ENCODE measurements around the gene CDCA8. TPM values are rescaled to one million over a fixed set of nuclear protein-coding genes. Genes with fewer than 3 reads are reported as not detected.

The CDCA8 gene
- total and polyA plus RNA-seq, 4 donors = 0.80 to 2.2 (median 1.6) TPM

DNA sequence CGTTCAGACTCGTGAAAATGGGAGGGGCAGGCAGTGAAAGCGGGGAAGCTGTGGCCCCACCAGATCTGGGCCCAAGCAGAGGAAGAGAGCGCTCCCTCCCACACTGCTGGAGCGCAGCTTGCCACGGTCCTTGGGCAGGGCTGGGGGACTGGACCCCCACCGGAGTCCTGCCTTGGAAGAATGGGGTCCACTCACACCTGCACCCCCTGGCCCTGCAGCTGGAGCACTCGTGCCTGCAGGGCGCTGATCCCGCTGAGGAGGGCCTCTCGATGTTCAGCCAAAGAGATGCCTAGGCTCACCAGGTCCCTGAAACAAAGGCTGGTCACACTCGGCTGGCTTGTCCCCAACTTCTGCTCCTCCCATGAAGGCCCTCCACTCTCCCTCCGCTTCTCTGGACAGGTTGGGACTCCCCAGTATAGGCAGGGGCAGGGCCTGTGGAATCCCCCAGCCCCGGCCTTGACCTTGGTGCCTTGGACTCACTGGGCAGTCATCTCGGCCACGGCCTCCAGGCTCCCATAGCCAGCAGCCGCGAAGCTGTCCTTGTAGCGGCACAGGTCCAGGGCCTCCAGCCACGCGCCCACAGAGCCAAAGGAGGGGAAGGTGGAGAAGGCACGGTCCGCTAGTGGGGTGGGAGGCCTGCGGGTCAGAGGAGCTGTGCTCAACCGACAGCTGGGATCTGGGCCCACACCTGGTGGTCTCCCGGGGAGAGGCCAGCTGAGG, 26.0 kb downstream of the CDCA8 start:
- TF ChIP-seq CTCF (IDR thresholded peaks at IDR 0.05; ENCODE audit: control extremely low read depth, extremely low read depth) = no peak
- H3K9ac ChIP-seq (ENCODE audit: insufficient read depth in 1 of 2, low read length in 2 of 2) = no peak overlapping the region
- no peaks in the 10 kb centered on the region for H3K36me3 ChIP-seq (ENCODE audit: control insufficient read depth in 4 of 4, insufficient read depth in 4 of 4, low read length in 4 of 4)
- no peak overlapping the region for H3K27ac ChIP-seq (ENCODE audit: low read depth in 1 of 2, low read length in 1 of 2)
- H3K4me3 ChIP-seq = no peak overlapping the region
- no peaks in the 10 kb centered on the region for H3K4me1 ChIP-seq (ENCODE audit: control insufficient read depth in 5 of 5, insufficient read depth in 5 of 5, low read length in 5 of 5)
- 85 to 90% methylated on average over 26 of the region's 26 CpGs for WGBS, 2 donors
- peaks cover 0 to 3% (median 0%) of the 10 kb centered on the region in 4 donors for H3K9me3 ChIP-seq (ENCODE audit: control insufficient read depth in 4 of 4, insufficient read depth in 3 of 4, low read length in 3 of 4)
- ATAC-seq (ENCODE audit: insufficient read depth, low FRiP score) = no peak
- DNase-seq = no peak
- H3K27me3 ChIP-seq (ENCODE audit: control insufficient read depth in 3 of 3, insufficient read depth in 3 of 3, low read length in 2 of 3) = no peaks in the 10 kb centered on the region

GRCh38 chr1:37718901-37719571, 26.7 kb downstream of the CDCA8 start:
- no peak for ATAC-seq (ENCODE audit: insufficient read depth, low FRiP score)
- H3K27me3 ChIP-seq (ENCODE audit: control insufficient read depth in 3 of 3, insufficient read depth in 3 of 3, low read length in 2 of 3) = no peaks in the 10 kb centered on the region
- 87 to 90% methylated on average over 15 of the region's 15 CpGs for WGBS, 2 donors
- no peak overlapping the region for H3K9ac ChIP-seq (ENCODE audit: insufficient read depth in 1 of 2, low read length in 2 of 2)
- H3K27ac ChIP-seq (ENCODE audit: low read depth in 1 of 2, low read length in 1 of 2) = no peak overlapping the region
- no peak for DNase-seq
- no peak overlapping the region for H3K4me3 ChIP-seq
- no peaks in the 10 kb centered on the region for H3K36me3 ChIP-seq (ENCODE audit: control insufficient read depth in 4 of 4, insufficient read depth in 4 of 4, low read length in 4 of 4)
- no peaks in the 10 kb centered on the region for H3K4me1 ChIP-seq (ENCODE audit: control insufficient read depth in 5 of 5, insufficient read depth in 5 of 5, low read length in 5 of 5)
- TF ChIP-seq CTCF (IDR thresholded peaks at IDR 0.05; ENCODE audit: control extremely low read depth, extremely low read depth) = no peak
- peaks cover 0 to 3% (median 0%) of the 10 kb centered on the region in 4 donors for H3K9me3 ChIP-seq (ENCODE audit: control insufficient read depth in 4 of 4, insufficient read depth in 3 of 4, low read length in 3 of 4)

DNA sequence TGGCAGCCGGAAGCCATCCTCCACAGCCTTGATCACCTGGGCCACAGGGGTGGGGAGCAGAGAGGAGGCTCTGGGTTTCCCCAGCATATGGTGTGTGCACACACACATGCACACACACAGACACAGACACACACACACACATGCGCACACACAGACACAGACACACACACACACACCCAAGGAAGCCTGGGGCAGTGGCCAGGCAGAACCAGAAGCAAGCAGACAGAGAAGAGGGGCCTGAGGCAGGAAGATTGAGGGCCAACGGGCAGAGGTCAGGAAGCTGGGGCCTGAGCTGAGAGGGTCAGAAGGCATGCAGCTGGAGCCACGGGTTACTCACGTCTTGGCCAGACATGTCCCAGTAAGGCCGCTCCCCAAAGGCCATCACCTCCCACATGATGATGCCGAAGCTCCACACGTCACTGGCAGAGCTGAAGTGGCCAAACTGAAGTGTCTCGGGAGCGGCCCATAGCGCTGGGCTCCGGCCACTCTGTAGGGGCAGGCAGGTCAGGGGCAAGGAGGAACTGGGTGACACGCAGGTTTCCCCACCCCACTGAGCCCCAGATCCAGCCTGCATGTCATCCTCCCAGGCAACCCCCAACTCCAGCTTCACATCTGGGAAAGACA, 27.4 kb downstream of the CDCA8 start:
- 72 to 86% methylated on average over 13 of the region's 13 CpGs for WGBS, 2 donors
- no peak overlapping the region for H3K9ac ChIP-seq (ENCODE audit: insufficient read depth in 1 of 2, low read length in 2 of 2)
- no peak for TF ChIP-seq CTCF (IDR thresholded peaks at IDR 0.05; ENCODE audit: control extremely low read depth, extremely low read depth)
- H3K9me3 ChIP-seq (ENCODE audit: control insufficient read depth in 4 of 4, insufficient read depth in 3 of 4, low read length in 3 of 4) = peaks cover 0 to 3% (median 0%) of the 10 kb centered on the region in 4 donors
- no peak overlapping the region for H3K4me3 ChIP-seq
- H3K4me1 ChIP-seq (ENCODE audit: control insufficient read depth in 5 of 5, insufficient read depth in 5 of 5, low read length in 5 of 5) = no peaks in the 10 kb centered on the region
- no peak overlapping the region for H3K27ac ChIP-seq (ENCODE audit: low read depth in 1 of 2, low read length in 1 of 2)
- no peak for DNase-seq
- no peaks in the 10 kb centered on the region for H3K36me3 ChIP-seq (ENCODE audit: control insufficient read depth in 4 of 4, insufficient read depth in 4 of 4, low read length in 4 of 4)
- no peaks in the 10 kb centered on the region for H3K27me3 ChIP-seq (ENCODE audit: control insufficient read depth in 3 of 3, insufficient read depth in 3 of 3, low read length in 2 of 3)
- no peak for ATAC-seq (ENCODE audit: insufficient read depth, low FRiP score)
